ENCODE measurements around the gene YKT6.
A peak's percentile ranks its signal among the peaks of the same experiment; 100 is the strongest.
"Not testable (repeated sequence)": the region's sequence is repeated elsewhere in the genome, so short reads cannot be mapped to it uniquely, and the experiment has no call there.

Gene YKT6

DNA sequence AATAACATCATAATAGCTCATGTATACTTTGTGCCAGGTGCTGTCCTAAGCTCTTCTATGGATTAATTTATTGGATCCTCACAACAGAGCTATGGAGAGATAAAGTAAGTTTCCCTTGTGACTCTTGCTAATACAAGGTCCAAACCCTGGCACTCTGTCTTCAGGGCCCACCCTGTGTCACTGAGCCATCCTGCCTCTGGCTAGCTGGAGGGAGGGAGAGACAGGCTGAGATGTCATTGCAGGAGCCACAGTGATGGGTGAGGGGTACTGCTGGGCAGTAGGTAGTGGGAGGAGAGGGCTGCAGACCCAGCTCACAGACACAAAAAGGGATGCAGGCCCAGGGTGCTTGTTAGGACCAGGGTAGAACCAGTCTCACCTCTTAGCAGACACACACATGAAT, 28.4 kb upstream of the YKT6 start:
- DNase-seq (ENCODE audit: low spot score): no peak

GRCh38 chr7:44172803-44173424, 27.9 kb upstream of the YKT6 start:
- no peak for DNase-seq (ENCODE audit: low spot score)

- no peak for DNase-seq (ENCODE audit: low spot score)
Observed at GRCh38 chr7:44173911-44174693, 26.7 kb upstream of the YKT6 start.

DNA sequence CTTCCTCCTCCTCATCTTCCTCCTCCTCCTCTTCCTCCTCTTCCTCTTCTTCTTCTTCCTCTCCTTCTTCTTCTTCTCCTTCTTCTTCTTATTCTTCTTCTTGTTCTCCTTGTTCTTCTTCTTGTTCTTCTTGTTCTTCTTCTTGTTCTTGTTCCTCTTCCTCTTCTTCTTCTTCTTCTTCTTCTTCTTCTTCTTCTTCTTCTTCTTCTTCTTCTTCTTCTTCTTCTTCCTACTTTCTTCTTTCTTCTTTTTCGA, 26.2 kb upstream of the YKT6 start:
- DNase-seq (ENCODE audit: low spot score): not testable (repeated sequence)

DNA sequence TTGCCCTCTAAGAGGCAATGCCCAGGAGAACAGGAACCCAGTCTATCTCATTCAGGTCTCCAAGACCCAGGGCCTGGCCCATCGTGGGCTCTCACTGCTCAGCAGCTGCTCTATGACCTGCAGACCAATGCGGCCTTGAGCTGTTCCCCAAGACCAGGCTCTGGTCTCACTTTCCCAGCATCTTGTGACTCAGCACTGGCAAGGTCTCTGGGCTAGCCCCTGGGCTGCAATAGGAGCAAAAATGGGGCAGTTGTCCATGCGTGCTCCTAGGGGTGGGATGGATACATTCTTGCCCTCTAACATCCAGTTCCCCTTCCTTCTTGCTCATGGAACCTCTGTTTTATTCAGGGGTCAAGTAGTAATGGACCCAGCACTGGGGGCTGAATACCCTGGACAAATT, 25.0 kb upstream of the YKT6 start:
- no peak for DNase-seq (ENCODE audit: low spot score)

- no peak for DNase-seq (ENCODE audit: low spot score)
Observed at GRCh38 chr7:44176486-44176885, 24.3 kb upstream of the YKT6 start.

GRCh38 chr7:44177570-44178131, 23.1 kb upstream of the YKT6 start:
- peak; percentile 31 for DNase-seq (ENCODE audit: low spot score)

- DNase-seq (ENCODE audit: low spot score): no peak
Observed at GRCh38 chr7:44180631-44181030, 20.1 kb upstream of the YKT6 start.

DNA sequence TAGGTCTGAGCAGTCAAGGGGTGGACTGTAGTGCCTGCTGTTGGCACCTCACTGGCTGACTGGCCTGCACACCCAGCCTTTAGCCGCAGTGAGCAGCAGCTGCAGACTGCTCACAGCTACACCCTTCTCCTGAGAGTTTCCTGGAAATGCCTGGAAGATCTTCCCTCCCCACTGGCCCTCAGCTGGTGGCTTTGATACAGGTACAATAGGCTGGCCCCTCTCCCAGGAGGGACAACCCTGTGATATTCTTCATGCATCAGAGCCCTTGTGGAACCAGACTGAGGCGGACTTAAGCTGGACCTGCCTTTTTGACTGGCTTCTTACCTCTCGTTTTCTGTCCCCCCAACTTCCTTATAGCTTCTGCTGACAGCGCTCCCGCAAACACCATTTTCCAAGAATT, 18.0 kb upstream of the YKT6 start:
- no peak for DNase-seq (ENCODE audit: low spot score)

DNA sequence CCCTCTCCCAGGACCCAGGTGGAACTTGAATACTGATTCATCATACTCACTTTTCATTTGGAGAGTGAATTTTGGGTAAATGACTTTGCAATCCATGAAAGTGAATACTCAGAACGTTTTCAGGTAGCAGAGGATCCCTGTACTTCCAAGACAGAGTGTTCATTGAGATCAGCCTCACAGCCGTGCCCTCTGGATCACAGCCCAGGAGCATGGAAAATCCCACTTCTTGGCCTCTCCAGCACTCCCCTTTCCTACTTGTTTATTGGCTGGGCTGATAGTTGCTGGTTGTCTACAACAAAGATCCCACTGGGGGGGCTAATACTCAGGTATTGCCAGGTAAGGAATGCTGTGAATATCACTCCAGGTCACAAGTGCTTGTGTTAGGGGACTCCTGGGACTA, 17.4 kb upstream of the YKT6 start:
- DNase-seq (ENCODE audit: low spot score): no peak

DNA sequence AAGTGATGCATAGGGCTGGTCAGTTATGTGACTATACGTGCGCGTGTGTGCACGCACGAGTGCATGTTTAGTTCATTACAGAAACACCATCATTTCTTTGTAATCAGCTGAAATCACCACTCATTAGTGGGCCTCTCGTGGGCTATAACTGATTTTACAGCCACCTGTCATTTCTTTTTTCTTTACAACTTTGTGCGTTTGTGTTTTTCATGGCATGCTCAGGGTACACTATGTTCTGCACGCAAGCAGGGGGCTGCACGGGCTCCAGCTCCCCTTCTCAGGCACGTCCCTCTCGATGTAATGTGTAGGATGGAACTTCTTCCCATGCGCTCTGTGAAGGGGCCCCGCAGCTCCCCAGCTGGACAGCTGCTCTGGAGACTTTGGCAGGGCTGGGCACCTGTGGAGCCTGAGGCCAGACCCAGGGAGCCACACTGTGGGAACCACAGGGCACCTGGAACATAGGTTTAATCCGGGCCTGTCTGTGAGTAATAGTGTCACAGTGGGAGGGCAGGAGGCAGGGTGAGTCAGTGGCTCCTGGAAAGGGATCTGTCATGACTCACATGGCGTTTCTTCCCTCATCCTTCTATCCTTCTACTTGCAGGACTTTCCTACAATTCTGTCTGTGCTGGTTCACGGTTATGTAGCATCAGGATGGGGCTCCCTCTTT, 16.4 kb upstream of the YKT6 start:
- DNase-seq (ENCODE audit: low spot score): no peak

- no peak for DNase-seq (ENCODE audit: low spot score)
Observed at GRCh38 chr7:44184873-44185446, 15.8 kb upstream of the YKT6 start.

DNA sequence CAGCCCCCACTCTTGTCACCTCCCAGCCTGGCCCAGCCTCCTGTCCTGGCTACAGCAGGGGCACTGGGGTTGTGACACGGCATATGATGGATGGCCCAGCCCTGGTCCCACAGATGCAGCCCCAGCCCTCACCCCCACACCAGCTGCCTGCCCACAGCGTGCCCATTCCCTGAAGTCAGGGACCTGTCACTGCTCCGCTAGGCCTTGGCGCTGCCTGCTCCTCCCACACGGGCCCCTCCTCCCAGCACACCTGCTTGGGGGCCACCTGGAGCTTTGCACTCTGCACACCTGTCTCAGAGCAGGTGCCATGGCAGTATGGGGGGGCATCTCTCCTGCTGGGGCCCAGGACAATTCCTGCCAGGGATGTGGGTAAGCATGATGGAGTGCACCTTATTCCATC, 15.0 kb upstream of the YKT6 start:
- no peak for DNase-seq (ENCODE audit: low spot score)

DNA sequence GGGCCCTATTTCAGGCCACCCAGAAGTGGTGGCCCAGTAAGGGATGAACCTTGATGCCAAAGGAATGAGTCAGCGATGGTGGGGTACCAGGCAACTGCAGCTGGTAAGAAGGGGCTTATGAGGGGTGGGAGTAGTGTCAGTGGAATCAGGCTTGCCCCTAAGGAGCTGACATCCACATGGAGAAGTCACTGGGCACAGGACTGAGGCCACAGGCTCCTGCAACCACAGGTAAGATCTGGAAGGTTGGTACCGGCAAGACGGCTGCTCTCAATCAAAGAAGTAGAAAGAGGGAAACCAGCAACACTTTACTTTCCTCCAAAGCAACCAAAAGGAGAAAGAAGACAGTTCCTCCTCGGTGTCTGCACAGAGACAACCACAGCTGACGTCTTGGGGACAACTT, 14.0 kb upstream of the YKT6 start:
- no peak for DNase-seq (ENCODE audit: low spot score)

DNA sequence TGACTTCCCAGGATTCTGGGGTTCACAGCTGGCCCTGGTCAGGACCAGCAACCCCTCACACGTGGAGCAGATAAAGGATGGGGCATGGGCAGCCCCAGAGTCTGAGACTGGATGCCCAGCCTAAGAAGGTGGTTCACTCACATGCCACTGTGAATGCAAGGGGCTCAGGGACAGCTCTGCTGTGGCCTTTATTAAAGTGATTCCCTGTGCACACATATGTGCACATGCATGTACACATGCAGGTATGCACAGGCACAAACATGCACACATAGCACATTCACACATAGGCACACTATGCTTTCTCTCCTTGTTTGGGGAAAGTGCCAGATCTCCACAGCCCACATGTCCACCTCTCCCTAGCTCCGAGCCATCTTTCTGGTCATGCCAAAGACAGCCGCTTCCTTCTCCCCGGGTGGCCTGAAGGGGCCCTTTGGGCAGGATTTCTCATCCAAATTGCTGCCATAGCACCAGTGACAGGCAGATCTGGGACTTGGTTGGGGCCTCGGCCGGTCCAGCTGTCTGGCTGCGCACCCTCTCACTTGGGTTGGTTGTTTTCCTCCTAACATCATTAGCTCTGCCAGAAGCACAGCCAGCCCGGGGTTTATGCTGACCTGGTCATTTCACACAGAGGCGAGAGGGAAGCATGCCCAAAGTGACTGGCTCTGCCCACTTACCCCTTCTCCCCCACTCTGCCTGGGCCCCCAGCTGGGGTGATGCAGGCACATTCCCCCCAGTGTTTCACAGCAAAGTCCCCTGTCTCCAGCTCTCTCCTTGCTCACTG, 13.0 kb upstream of the YKT6 start:
- DNase-seq (ENCODE audit: low spot score): no peak

GRCh38 chr7:44188480-44189225, 12.1 kb upstream of the YKT6 start:
- no peak for DNase-seq (ENCODE audit: low spot score)

DNA sequence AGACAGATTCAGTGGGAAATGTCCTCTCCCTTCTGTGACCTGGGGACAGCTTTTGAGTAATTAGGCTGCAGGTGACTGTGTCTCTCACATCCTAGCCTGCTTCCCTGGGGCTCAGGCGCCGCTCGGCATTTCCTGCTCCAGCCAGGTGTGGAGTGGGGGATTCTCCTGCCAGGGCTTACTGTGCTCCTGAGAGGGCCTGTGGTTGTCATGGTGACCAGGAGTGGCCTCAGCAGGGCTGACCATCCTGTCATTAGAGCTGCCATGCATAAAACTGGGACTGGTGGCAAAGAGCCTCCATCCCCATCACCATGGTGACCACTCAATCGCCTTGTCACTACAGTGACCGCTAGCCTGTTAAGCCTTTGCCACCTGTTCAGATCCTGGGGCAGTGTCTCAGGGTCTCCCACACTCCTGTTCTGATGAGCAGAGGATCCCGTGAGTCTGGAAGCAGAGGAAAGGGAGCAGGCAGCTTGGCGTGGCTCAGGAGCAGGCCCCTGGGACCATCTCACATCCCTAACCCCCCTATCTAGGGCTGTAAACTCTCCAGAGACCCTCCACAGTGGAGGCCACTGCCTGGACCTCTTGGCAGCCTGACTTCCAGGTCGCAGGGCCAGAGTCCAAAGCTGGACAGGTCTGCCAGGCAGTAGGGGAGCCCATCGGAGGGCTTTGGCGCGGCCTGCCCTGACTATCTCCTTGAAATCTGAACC, 11.3 kb upstream of the YKT6 start, which contains the start of gene GCK:
GCK (minus strand) TSS at position 154 of the 707 bp plus-strand sequence. CDS start 486 bp downstream, outside the sequence.
- DNase-seq (ENCODE audit: low spot score): no peak

- DNase-seq (ENCODE audit: low spot score): no peak
Observed at GRCh38 chr7:44189993-44190872, 10.5 kb upstream of the YKT6 start.

GRCh38 chr7:44191171-44191570, 9.6 kb upstream of the YKT6 start:
- DNase-seq (ENCODE audit: low spot score): no peak

All from globus pallidus (tissue), 1 donor.